ENCODE results near the gene VSTM4. TPM values are rescaled to one million over a fixed set of nuclear protein-coding genes. Genes with fewer than 3 reads are reported as not detected.

Gene VSTM4
- total RNA-seq, 1 experiment from 2014 or later, result 0.07 TPM

- TF ChIP-seq ATF3 (IDR thresholded peaks at IDR 0.05), result no peak
- TF ChIP-seq EZH2 (IDR thresholded peaks at IDR 0.05), result no peak
- TF ChIP-seq REST (IDR thresholded peaks at IDR 0.05; ENCODE audit: low read depth), result no peak
- no peak for TF ChIP-seq FOSL1 (IDR thresholded peaks at IDR 0.05; ENCODE audit: low read depth)
- no peak for TF ChIP-seq POLR2AphosphoS5 (IDR thresholded peaks at IDR 0.05; ENCODE audit: low read depth, low read length)
- no peak for TF ChIP-seq ZBTB33 (IDR thresholded peaks at IDR 0.05; ENCODE audit: extremely low read depth, insufficient replicate concordance, low read length)
- TF ChIP-seq CBX3 (IDR thresholded peaks at IDR 0.05; ENCODE audit: low read depth), result no peak
- no peak for TF ChIP-seq CEBPB (IDR thresholded peaks at IDR 0.05; ENCODE audit: low read depth)
- no peak for TF ChIP-seq SP1 (IDR thresholded peaks at IDR 0.05; ENCODE audit: low read depth)
- TF ChIP-seq EZH2phosphoT487 (IDR thresholded peaks at IDR 0.05; ENCODE audit: borderline replicate concordance), result no peak
- TF ChIP-seq ZFX (IDR thresholded peaks at IDR 0.05), result no peak
- no peak for TF ChIP-seq RAD21 (IDR thresholded peaks at IDR 0.05; ENCODE audit: low read depth)
- no peak for TF ChIP-seq CTCF (IDR thresholded peaks at IDR 0.05 in 2 of 3, conservative IDR thresholded peaks at IDR 0.05 in 1 of 3; ENCODE audit: borderline replicate concordance in 1 of 3, insufficient read depth in 1 of 3, low read depth in 2 of 3, low read length in 2 of 3)
- TF ChIP-seq ZNF274 (IDR thresholded peaks at IDR 0.05; ENCODE audit: low read depth, low read length), result no peak
- no peak for TF ChIP-seq MAX (IDR thresholded peaks at IDR 0.05)
- TF ChIP-seq YY1 (IDR thresholded peaks at IDR 0.05; ENCODE audit: extremely low read depth, insufficient replicate concordance, low read depth, low read length), result no peak
- no peak for TF ChIP-seq JUND (IDR thresholded peaks at IDR 0.05)
- TF ChIP-seq SRF (IDR thresholded peaks at IDR 0.05; ENCODE audit: low read depth), result no peak
- Histone ChIP-seq H3K9me2 (ENCODE audit: insufficient read depth) (no peaks in the 10 kb centered on the region), H3K9me3 (ENCODE audit: control insufficient read depth in 1 of 2, insufficient read depth in 1 of 2, low read depth in 1 of 2, low read length in 2 of 2) (no peaks in the 10 kb centered on the region), H3K4me2 (ENCODE audit: low read length) (no peak overlapping the region), H3K36me3 (ENCODE audit: control insufficient read depth in 1 of 2, insufficient read depth in 2 of 2, low read length in 2 of 2) (no peaks in the 10 kb centered on the region), H3K27ac (ENCODE audit: low read depth, low read length) (no peak overlapping the region), H3K4me3 (replicated peaks in 1 of 2; ENCODE audit: low read depth in 1 of 2, low read length in 2 of 2) (no peak overlapping the region), H3K79me2 (ENCODE audit: insufficient read depth, low read length) (no peaks in the 10 kb centered on the region), H4K20me1 (ENCODE audit: insufficient read depth) (no peaks in the 10 kb centered on the region), H3K9ac (ENCODE audit: low read length) (no peak overlapping the region), H3K4me1 (ENCODE audit: control insufficient read depth in 1 of 2, insufficient read depth in 2 of 2, low read length in 2 of 2) (peaks cover 0 to 4% of the 10 kb centered on the region in 2 experiments; a peak in 2 of 4 replicates), H3K27me3 (ENCODE audit: insufficient read depth, low read length) (peaks cover 10% of the 10 kb centered on the region; the same call in 1 of the 2 replicates), H2AFZ (ENCODE audit: low read depth, low read length, poor library complexity, severe bottlenecking) (no peak overlapping the region)
- DNase-seq (ENCODE audit: low read depth, low spot score) (no peak), ATAC-seq (no peak)
- CTCF ChIA-PET, result no interaction called here
- POLR2A ChIA-PET, result no interaction called here
- BruUV-seq (replicated peaks), result no TSS peak
- RAD21 ChIA-PET (ENCODE audit: low non-redundant PET in 1 of 2, low total read pairs in 2 of 2, uncharacterized antibody in 2 of 2, unreplicated experiment in 2 of 2), result no interaction called here
- intact Hi-C loops (cut with micrococcal nuclease), result no loop called here
Observed at GRCh38 chr10:48996329-48996728, 119.0 kb downstream of the VSTM4 start.
